GM23338 (cell line): ENCODE data around the gene MITD1.

Experiments
- CREB1 ChIP-seq: fragments of 250-450 bp; sonication (Bioruptor Pico); IDR thresholded peaks from 2 replicates; pipeline ENCODE4 v1.5.0; 2020; ENCODE audit warnings: low read depth, mild to moderate bottlenecking, moderate library complexity
- EZH2 ChIP-seq: fragments of 200-600 bp; sonication (generic); IDR thresholded peaks from one replicate; pipeline ENCODE4 v1.8.0; 2017; ENCODE audit warnings: antibody characterized with exemption, mild to moderate bottlenecking, low read depth; ENCODE audit not compliant: unreplicated experiment
- EZH2phosphoT487 ChIP-seq: fragments of 200-600 bp; sonication (generic); IDR thresholded peaks from one replicate; pipeline ENCODE4 v1.8.1; 2018; ENCODE audit warnings: antibody characterized with exemption; ENCODE audit not compliant: unreplicated experiment
- NANOG ChIP-seq: IDR thresholded peaks from 2 replicates; pipeline ENCODE4 v1.6.1; 2016; ENCODE audit warnings: antibody characterized with exemption, borderline replicate concordance
- POLR2AphosphoS5 ChIP-seq: IDR thresholded peaks from 2 replicates; pipeline ENCODE4 v1.6.1; 2016; ENCODE audit warnings: antibody characterized with exemption, low read depth
- TF ChIP-seq, protein P1 (sequence below), 2 experiments: fragments of 200-600 bp in 1 of 2; sonication (generic) in 1 of 2; conservative IDR thresholded peaks; 2 replicates each; pipeline versions ENCODE4 v1.5.1 to v1.6.1; 2016 to 2017; ENCODE audit warnings: antibody characterized with exemption in 2 of 2, low read depth in 2 of 2, mild to moderate bottlenecking in 2 of 2, moderate library complexity in 1 of 2
- TF ChIP-seq, protein P2 (sequence below): IDR thresholded peaks from one replicate; pipeline ENCODE4 v1.6.1; 2018; ENCODE audit warnings: antibody characterized with exemption; ENCODE audit not compliant: unreplicated experiment

- TF ChIP-seq, protein P1, sequence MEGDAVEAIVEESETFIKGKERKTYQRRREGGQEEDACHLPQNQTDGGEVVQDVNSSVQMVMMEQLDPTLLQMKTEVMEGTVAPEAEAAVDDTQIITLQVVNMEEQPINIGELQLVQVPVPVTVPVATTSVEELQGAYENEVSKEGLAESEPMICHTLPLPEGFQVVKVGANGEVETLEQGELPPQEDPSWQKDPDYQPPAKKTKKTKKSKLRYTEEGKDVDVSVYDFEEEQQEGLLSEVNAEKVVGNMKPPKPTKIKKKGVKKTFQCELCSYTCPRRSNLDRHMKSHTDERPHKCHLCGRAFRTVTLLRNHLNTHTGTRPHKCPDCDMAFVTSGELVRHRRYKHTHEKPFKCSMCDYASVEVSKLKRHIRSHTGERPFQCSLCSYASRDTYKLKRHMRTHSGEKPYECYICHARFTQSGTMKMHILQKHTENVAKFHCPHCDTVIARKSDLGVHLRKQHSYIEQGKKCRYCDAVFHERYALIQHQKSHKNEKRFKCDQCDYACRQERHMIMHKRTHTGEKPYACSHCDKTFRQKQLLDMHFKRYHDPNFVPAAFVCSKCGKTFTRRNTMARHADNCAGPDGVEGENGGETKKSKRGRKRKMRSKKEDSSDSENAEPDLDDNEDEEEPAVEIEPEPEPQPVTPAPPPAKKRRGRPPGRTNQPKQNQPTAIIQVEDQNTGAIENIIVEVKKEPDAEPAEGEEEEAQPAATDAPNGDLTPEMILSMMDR (conservative IDR thresholded peaks at IDR 0.05; ENCODE audit: low read depth in 2 of 2): no peak
- TF ChIP-seq NANOG (no peak), POLR2AphosphoS5 (no peak), EZH2 (no peak), CREB1 (CRISPR knock-in tag) (no peak), EZH2phosphoT487 (no peak)
- TF ChIP-seq, protein P2, sequence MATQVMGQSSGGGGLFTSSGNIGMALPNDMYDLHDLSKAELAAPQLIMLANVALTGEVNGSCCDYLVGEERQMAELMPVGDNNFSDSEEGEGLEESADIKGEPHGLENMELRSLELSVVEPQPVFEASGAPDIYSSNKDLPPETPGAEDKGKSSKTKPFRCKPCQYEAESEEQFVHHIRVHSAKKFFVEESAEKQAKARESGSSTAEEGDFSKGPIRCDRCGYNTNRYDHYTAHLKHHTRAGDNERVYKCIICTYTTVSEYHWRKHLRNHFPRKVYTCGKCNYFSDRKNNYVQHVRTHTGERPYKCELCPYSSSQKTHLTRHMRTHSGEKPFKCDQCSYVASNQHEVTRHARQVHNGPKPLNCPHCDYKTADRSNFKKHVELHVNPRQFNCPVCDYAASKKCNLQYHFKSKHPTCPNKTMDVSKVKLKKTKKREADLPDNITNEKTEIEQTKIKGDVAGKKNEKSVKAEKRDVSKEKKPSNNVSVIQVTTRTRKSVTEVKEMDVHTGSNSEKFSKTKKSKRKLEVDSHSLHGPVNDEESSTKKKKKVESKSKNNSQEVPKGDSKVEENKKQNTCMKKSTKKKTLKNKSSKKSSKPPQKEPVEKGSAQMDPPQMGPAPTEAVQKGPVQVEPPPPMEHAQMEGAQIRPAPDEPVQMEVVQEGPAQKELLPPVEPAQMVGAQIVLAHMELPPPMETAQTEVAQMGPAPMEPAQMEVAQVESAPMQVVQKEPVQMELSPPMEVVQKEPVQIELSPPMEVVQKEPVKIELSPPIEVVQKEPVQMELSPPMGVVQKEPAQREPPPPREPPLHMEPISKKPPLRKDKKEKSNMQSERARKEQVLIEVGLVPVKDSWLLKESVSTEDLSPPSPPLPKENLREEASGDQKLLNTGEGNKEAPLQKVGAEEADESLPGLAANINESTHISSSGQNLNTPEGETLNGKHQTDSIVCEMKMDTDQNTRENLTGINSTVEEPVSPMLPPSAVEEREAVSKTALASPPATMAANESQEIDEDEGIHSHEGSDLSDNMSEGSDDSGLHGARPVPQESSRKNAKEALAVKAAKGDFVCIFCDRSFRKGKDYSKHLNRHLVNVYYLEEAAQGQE: no peak
Measured at GRCh38 chr2:99166218-99166617, 14.6 kb downstream of the MITD1 start.
